Measurements from ENCODE around the gene CTNND1.
A peak's percentile ranks its signal among the peaks of the same experiment; 100 is the strongest.
"Not testable (repeated sequence)": the region's sequence is repeated elsewhere in the genome, so short reads cannot be mapped to it uniquely, and the experiment has no call there.

The CTNND1 gene

GRCh38 chr11:57793351-57794115 is 31.9 kb downstream of the CTNND1 start:
- no peak for DNase-seq

- no peak for DNase-seq
These were observed 37.4 kb downstream of the CTNND1 start for GRCh38 chr11:57798905-57799559.

DNA sequence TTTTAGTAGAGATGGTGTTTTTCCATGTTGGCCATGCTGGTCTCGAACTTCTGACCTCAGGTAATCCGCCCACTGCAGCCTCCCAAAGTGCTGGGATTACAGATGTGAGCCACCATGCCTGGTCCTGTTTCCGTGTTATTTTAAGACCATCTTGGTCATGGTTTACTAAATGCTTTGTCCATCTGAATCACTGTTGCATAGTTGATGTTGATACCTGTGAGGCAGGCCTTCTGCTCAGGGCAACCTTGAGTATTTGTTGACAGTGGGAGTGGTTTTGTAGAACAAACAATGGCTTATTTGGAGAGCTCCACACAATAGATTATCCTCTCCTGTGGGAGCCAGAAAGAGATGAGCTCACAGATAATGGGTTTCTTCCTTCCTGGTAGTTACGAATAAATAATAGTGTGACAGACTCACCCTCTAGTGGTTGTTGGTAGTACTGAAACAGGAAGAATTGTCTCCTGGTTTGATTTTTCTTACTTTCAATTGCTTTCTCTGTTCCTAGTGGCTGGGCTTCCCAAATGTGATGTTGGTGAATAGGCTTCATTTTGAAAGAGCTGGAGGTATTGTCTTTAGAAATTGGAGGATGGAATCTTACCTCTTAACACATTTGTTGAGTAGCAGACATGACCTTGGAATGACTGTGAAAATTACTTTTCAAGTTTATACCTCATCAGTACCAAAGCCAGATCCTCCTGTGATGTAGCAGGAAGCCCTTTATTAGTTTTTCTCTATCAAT is 39.0 kb downstream of the CTNND1 start:
- peak; percentile 81 to 87 for DNase-seq

- DNase-seq, result no peak
These were observed 39.5 kb downstream of the CTNND1 start for GRCh38 chr11:57801183-57801485.

GRCh38 chr11:57802411-57802810 is 40.8 kb downstream of the CTNND1 start:
- DNase-seq, result no peak

GRCh38 chr11:57804466-57804865 is 42.9 kb downstream of the CTNND1 start:
- no peak for DNase-seq

GRCh38 chr11:57805780-57806179 is 44.2 kb downstream of the CTNND1 start:
- DNase-seq, result no peak

DNA sequence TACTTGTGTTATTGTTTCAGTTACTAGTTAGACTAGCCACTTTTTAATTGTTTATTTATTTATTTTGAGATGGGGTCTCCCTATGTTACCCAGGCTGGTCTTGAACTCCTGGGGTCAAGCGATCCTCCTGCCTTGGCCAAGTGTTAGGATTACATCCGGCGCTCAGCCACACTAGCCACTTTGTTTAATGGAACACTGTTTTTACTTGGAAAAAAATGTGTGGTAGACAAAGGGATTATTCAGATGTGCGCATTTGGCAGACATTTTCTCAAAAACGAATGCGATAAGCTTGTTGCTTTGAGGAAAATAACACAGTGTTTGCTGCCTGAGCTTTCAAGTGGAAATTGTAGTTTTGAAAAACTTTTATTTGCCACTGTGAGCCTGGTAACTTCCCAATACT is 51.0 kb downstream of the CTNND1 start:
- DNase-seq, result no peak

- no peak for DNase-seq
These were observed 53.9 kb downstream of the CTNND1 start for GRCh38 chr11:57815476-57815875.

- no peak for DNase-seq
These were observed 54.3 kb downstream of the CTNND1 start for GRCh38 chr11:57815877-57816276.

DNA sequence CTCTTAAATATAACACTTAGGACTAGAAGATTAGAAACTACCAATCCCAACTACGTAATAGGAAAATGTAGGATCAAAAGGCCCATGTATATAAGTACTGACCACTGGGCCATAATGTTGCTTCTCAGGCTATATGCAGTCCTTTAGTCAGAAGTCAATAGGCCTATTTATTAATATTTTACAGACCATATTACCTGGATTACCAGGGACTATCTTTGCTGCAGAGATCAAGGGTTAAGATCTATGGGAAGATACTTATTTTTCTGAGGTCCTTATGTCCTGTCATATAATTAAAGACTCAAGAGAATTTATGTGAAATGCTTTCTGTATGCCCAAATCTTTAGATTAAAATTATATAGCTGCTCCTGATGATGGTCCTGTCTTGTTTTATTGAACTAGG is 57.2 kb downstream of the CTNND1 start:
- no peak for DNase-seq

GRCh38 chr11:57819252-57819979 is 57.8 kb downstream of the CTNND1 start:
- DNase-seq, result no peak

- no peak for DNase-seq
These were observed 62.3 kb downstream of the CTNND1 start for GRCh38 chr11:57823859-57824258.

- no peak for DNase-seq
These were observed 73.2 kb downstream of the CTNND1 start for GRCh38 chr11:57834852-57835251.

- DNase-seq, result not testable (repeated sequence)
These were observed 77.0 kb downstream of the CTNND1 start for GRCh38 chr11:57838609-57839008.

GRCh38 chr11:57842873-57843272 is 81.3 kb downstream of the CTNND1 start:
- no peak for DNase-seq

DNA sequence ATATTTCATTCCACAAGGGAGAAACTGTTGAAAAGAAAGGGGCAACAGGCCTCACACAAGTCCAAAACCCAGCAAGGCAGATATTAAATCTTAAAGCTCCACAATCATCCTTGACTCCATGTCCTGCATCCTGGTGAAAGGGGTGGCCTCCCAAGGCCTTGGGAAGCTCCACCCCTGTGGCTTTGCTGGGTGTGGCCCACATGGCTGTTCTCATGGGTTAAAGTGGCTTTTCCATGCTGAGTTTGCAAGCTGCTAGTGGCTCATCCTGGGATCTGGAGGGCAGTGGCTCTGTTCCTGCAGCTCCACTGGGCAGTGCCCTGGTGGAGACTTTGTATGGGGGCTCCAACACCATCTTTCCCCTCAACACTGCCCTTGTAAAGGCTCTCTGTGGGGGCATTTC is 106.4 kb downstream of the CTNND1 start:
- no peak for DNase-seq

DNA sequence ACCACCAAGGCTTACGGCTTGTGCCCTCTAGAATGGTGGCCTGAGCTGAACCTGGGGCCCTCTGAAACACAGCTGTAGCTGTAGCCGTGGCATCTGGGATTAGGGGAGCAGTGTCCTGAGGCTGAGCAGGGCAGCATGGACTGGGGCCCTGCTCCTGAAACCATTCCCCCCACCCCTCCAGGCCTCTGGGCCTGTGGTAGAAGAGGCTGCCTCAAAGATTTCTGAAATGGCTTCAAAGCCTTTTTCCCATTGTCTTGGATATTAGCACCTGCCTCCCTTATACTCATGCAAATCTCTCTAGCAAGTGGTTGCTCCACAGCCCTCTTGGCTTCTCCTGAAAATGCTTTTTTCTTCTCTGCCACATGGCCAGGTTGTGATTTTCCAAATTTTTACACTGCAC is 106.9 kb downstream of the CTNND1 start:
- DNase-seq, result no peak
